Fibroblast of pulmonary artery (primary cell): ENCODE results near the gene GBF1.

Experiments
- DNase-seq: peaks from one replicate; pipeline ENCODE4 v3.0.0-alpha.2; 2010; ENCODE audit warnings: low read depth
- H3K4me3 ChIP-seq: replicated peaks from 2 replicates; pipeline ENCODE4 v1.5.1; 2011; ENCODE audit warnings: low read depth, mild to moderate bottlenecking, control low read depth, low read length, moderate library complexity
- TF ChIP-seq, protein P1 (sequence below): IDR thresholded peaks from 2 replicates; pipeline ENCODE4 v1.5.1; 2011; ENCODE audit warnings: mild to moderate bottlenecking, control low read depth, low read length, inconsistent platforms; ENCODE audit errors: missing control alignments

Gene GBF1

DNA sequence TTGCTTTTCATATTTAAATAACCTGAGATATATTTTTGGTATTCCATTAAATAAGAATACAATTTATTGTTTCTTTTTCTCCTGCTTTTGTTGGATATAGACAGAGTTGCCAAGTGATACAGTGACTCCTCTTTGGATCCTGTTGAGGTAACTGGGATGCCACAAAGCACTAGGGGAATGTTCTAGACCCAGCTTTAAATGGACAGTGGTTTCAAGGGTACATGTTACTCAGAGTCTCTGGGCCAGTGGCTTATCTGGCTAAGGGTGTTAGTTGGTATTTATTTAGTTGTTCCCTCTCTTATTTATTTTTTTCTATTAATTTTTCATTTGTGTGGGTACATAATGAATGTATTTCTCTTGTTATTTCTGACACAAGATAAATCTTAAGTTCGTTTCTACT, 9.1 kb downstream of the GBF1 start:
- no peak overlapping the region for H3K4me3 ChIP-seq
- TF ChIP-seq, protein P1, sequence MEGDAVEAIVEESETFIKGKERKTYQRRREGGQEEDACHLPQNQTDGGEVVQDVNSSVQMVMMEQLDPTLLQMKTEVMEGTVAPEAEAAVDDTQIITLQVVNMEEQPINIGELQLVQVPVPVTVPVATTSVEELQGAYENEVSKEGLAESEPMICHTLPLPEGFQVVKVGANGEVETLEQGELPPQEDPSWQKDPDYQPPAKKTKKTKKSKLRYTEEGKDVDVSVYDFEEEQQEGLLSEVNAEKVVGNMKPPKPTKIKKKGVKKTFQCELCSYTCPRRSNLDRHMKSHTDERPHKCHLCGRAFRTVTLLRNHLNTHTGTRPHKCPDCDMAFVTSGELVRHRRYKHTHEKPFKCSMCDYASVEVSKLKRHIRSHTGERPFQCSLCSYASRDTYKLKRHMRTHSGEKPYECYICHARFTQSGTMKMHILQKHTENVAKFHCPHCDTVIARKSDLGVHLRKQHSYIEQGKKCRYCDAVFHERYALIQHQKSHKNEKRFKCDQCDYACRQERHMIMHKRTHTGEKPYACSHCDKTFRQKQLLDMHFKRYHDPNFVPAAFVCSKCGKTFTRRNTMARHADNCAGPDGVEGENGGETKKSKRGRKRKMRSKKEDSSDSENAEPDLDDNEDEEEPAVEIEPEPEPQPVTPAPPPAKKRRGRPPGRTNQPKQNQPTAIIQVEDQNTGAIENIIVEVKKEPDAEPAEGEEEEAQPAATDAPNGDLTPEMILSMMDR, result no peak
- DNase-seq, result no peak

DNA sequence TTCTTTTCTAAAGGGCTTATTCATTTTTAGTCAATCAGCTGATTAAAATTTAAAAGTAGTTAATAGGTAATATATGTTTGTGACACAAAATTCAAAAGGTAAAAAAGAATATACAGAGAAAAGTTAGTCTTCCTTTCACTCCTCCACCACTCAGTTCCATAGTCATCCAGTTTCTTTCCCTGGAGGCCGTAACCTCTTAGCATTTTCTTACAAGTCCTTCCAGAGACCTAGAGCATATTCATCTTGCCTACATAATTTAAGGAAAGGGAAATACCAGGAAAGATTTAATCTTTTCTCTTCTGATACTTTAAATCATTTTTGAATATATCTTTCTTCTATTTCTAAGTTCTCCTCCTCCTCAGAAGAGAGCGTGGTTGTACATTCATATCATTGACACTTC, 10.1 kb downstream of the GBF1 start:
- no peak for DNase-seq
- H3K4me3 ChIP-seq, result no peak overlapping the region
- TF ChIP-seq, protein P1, result no peak

DNA sequence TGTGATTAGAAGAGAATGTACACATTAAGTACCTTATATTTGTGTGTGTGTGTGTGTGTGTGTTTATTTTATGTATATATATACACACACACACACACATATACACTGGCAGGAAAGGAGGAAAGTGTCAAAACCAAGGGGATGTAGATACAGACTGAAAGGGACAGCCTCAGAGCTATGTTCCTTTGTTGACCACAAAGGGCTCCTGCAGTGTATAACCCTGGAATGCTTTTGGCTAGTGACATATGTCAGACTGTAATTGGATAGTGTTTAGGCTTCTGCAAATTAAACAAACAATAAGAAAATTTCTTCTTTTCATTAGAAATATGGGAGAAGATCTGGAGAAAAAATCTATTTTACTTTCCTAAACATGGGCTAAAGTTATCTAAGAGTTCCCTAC, 15.9 kb downstream of the GBF1 start:
- TF ChIP-seq, protein P1, result no peak
- no peak for DNase-seq
- no peak overlapping the region for H3K4me3 ChIP-seq

DNA sequence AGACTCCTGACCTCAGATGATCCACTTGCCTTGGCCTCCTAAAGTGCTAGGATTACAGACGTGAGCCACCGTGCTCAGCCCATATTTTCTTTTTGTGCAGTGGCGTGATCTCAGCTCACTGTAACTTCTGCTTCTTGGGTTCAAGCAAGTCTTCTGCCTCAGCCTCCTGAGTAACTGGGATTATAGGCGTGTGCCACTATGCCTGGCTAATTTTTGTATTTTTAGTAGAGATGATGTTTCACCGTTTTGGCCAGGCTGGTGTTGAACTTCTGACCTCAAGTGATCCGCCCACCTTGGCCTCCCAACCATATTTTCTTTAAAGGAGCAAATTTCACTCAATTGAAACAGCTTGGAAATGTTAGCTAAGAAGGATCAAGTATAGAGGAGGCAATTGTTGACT, 16.5 kb downstream of the GBF1 start:
- TF ChIP-seq, protein P1, result no peak
- no peak for DNase-seq
- no peak overlapping the region for H3K4me3 ChIP-seq

DNA sequence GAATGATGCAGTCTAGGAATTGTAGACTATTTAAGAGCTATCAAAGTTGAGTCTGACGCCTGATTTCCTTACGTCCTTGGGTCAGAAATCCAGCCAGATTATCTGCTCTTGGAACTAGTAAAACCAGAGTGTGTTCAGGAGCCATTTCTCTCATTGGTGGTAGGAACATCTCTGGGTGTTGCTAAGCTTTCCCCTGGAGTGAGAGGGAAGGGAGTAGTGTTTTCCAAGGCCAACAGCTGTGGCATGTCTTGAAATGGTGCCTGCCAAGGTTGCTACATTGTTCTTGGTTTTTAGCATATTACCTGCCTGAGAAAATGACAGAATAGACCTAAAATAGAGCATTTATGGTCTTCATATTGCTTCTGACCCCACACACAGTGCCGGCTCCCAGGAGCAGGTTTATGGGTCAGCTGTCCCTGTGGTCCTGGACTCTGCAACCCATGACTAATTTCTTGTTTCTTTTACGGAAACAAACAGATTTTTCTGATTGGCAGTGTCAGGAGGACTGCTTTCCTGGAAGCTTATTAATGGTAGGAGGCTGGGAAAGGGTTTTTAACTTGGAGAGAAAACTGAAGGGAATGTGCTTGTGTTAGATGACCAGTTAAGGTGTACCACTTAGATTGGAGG, 17.5 kb downstream of the GBF1 start:
- TF ChIP-seq, protein P1, result no peak
- no peak overlapping the region for H3K4me3 ChIP-seq
- peak; percentile 31 for DNase-seq

DNA sequence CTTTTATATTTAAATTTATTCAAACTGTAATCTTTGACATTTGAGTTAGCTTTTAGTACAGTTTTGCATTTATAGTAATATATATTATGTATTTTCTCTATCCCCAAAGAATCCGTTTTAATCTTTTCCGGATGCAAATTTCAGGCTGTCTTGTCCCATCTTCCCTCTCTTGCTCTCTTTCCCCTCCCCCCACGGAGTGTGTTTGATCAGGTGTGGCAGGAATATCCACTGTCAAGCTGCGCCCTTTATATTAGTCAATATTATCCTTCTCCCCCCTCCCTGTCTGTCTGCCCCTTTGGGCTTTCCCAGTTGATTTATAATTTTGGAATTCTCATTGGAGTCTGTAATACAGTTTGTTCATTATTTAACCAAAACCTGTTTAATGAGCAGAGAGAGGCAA, 19.0 kb downstream of the GBF1 start:
- H3K4me3 ChIP-seq, result no peak overlapping the region
- DNase-seq, result no peak
- TF ChIP-seq, protein P1, result no peak

DNA sequence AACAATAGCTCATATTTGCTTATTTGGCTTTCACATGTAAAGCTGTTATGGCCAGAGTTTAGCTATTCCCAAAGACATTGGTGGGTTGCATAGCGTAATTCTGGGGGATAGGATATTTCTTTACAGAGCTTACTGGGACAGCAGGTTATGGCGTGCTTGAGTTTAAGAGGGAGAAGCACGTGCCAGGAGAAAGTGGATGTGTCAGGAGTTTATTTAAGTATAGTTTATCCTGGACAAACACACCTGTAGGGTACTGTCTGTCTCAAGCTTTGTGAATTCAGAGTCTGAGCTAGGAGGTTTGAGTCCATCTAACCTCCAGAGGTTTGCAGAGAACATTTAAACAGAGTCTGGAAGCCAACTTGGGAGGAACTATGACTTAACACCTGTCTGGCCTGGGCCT, 21.3 kb downstream of the GBF1 start:
- H3K4me3 ChIP-seq, result no peak overlapping the region
- no peak for DNase-seq
- TF ChIP-seq, protein P1, result no peak
